HFFc6 (cell line): ENCODE data around the gene KLF3. TPM values are rescaled to one million over a fixed set of nuclear protein-coding genes. Genes with fewer than 3 reads are reported as not detected.
A peak's percentile ranks its signal among the peaks of the same experiment; 100 is the strongest.

Experiments
- DNase-seq: peaks from one replicate; pipeline ENCODE4 v3.0.0-alpha.2; 2018
- H3K27ac Mint-ChIP-seq: 2 replicates; pipeline ENCODE4 v1.8.0; 2020; ENCODE audit warnings: mild to moderate bottlenecking, mixed read lengths
- H3K27me3 Mint-ChIP-seq: 2 replicates; pipeline ENCODE4 v1.8.0; 2021; ENCODE audit warnings: mild to moderate bottlenecking, moderate library complexity, mixed read lengths; ENCODE audit not compliant: insufficient read depth
- H3K36me3 Mint-ChIP-seq: 2 replicates; pipeline ENCODE4 v1.8.0; 2021; ENCODE audit warnings: low read depth, mixed read lengths
- H3K4me1 Mint-ChIP-seq: 2 replicates; pipeline ENCODE4 v1.8.0; 2020; ENCODE audit warnings: low read depth, mixed read lengths
- H3K4me3 Mint-ChIP-seq: 2 replicates; pipeline ENCODE4 v1.8.0; 2020; ENCODE audit warnings: mild to moderate bottlenecking, moderate library complexity, mixed read lengths
- H3K9me3 Mint-ChIP-seq: 2 replicates; pipeline ENCODE4 v1.8.0; 2020; ENCODE audit warnings: mild to moderate bottlenecking, mixed read lengths
- CTCF ChIP-seq: fragments of 200-600 bp; sonication (generic); IDR thresholded peaks from 2 replicates; pipeline ENCODE4 v1.5.0; 2021; ENCODE audit warnings: antibody characterized with exemption, mild to moderate bottlenecking
- total RNA-seq, 6 experiments: library from RNA; stranded (reverse); fragmentation: NEBNext Ultra II Directional; extraction: Animal tissue kit (Norgen Biotek cat#: 25700); gene quantifications; 2 replicates in 1 of 6; 3 replicates in 5 of 6; pipeline ENCODE4 v1.2.3, GENCODE V29; 2021

The KLF3 gene
- total RNA-seq, 6 experiments from 2014 or later, result 10.7 to 17.1 (median 14.0) TPM

- peak; percentile 98 for TF ChIP-seq CTCF
- Mint-ChIP-seq H3K27ac (0 out of 2 replicates have a peak overlapping the region, but pooled peaks have one; percentile 36), H3K27me3 (0 out of 2 replicates have a peak, but pooled peaks cover 6% of the 10 kb centered on the region), H3K4me3 (no peak overlapping the region), H3K4me1 (peaks cover 92% of the 10 kb centered on the region), H3K36me3 (peaks cover 10% of the 10 kb centered on the region), H3K9me3 (no peaks in the 10 kb centered on the region)
- peak; percentile 78 for DNase-seq
Observed at GRCh38 chr4:38675146-38676121, 11.4 kb downstream of the KLF3 start.

- Mint-ChIP-seq H3K27me3 (0 out of 2 replicates have a peak, but pooled peaks cover 6% of the 10 kb centered on the region), H3K9me3 (no peaks in the 10 kb centered on the region), H3K36me3 (peaks cover 19% of the 10 kb centered on the region), H3K4me1 (peaks cover 84% of the 10 kb centered on the region), H3K4me3 (no peak overlapping the region), H3K27ac (no peak overlapping the region)
- DNase-seq, result no peak
- TF ChIP-seq CTCF, result no peak
Observed at GRCh38 chr4:38676986-38677385, 13.0 kb downstream of the KLF3 start.

GRCh38 chr4:38677441-38677840 lies 13.4 kb downstream of the KLF3 start:
- no peaks in the 10 kb centered on the region for H3K9me3 Mint-ChIP-seq
- H3K27me3 Mint-ChIP-seq, result 0 out of 2 replicates have a peak, but pooled peaks cover 6% of the 10 kb centered on the region
- peak overlapping the region; percentile 58; the same call in 1 of the 2 replicates for H3K27ac Mint-ChIP-seq
- DNase-seq, result no peak
- H3K4me3 Mint-ChIP-seq, result no peak overlapping the region
- no peak for TF ChIP-seq CTCF
- peaks cover 79% of the 10 kb centered on the region for H3K4me1 Mint-ChIP-seq
- peaks cover 19% of the 10 kb centered on the region for H3K36me3 Mint-ChIP-seq

- Mint-ChIP-seq H3K4me3 (peak overlapping the region; percentile 12), H3K27me3 (0 out of 2 replicates have a peak, but pooled peaks cover 6% of the 10 kb centered on the region), H3K9me3 (no peaks in the 10 kb centered on the region), H3K4me1 (peaks cover 73% of the 10 kb centered on the region), H3K27ac (peak overlapping the region; percentile 58), H3K36me3 (peaks cover 19% of the 10 kb centered on the region)
- TF ChIP-seq CTCF, result no peak
- peak; percentile 88 for DNase-seq
Observed at GRCh38 chr4:38678078-38678477, 14.1 kb downstream of the KLF3 start.

GRCh38 chr4:38679921-38680320 lies 15.9 kb downstream of the KLF3 start:
- TF ChIP-seq CTCF, result no peak
- H3K4me1 Mint-ChIP-seq, result peaks cover 60% of the 10 kb centered on the region
- H3K4me3 Mint-ChIP-seq, result no peak overlapping the region
- H3K27ac Mint-ChIP-seq, result no peak overlapping the region
- peaks cover 19% of the 10 kb centered on the region for H3K36me3 Mint-ChIP-seq
- H3K9me3 Mint-ChIP-seq, result no peaks in the 10 kb centered on the region
- H3K27me3 Mint-ChIP-seq, result peaks cover 6% of the 10 kb centered on the region; the same call in 1 of the 2 replicates
- DNase-seq, result no peak
